SU-DHL-6 (cell line): ENCODE data around the gene CYP4F12.

Experiments used
- EZH2phosphoT487 ChIP-seq: fragments of 200-600 bp; sonication (generic), shearing (Covaris generic); conservative IDR thresholded peaks from 2 replicates; pipeline ENCODE4 v1.6.1; 2018; ENCODE audit warnings: mild to moderate bottlenecking, antibody characterized with exemption, low read length, moderate library complexity, mixed read lengths
- TF ChIP-seq, protein P1 (sequence below): fragments of 200-600 bp; sonication (generic); IDR thresholded peaks from one replicate; pipeline ENCODE4 v1.5.1; 2017; ENCODE audit warnings: antibody characterized with exemption, mild to moderate bottlenecking, low read length, moderate library complexity; ENCODE audit not compliant: insufficient read depth, poor library complexity, severe bottlenecking

DNA sequence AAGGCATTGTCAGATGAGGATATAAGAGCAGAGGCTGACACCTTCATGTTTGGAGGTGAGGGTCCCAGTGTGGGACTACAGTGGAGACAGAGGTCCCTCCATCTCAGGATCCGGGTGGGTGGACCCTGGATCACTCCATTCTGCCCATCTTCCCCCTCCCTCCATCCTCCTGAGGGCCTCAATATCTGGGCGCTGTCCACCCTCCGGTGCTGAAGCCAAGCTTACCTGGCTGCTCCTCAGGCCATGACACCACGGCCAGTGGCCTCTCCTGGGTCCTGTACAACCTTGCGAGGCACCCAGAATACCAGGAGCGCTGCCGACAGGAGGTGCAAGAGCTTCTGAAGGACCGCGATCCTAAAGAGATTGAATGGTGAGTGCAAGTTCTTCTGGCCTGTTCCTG, 11.9 kb downstream of the CYP4F12 start:
- TF ChIP-seq, protein P1, sequence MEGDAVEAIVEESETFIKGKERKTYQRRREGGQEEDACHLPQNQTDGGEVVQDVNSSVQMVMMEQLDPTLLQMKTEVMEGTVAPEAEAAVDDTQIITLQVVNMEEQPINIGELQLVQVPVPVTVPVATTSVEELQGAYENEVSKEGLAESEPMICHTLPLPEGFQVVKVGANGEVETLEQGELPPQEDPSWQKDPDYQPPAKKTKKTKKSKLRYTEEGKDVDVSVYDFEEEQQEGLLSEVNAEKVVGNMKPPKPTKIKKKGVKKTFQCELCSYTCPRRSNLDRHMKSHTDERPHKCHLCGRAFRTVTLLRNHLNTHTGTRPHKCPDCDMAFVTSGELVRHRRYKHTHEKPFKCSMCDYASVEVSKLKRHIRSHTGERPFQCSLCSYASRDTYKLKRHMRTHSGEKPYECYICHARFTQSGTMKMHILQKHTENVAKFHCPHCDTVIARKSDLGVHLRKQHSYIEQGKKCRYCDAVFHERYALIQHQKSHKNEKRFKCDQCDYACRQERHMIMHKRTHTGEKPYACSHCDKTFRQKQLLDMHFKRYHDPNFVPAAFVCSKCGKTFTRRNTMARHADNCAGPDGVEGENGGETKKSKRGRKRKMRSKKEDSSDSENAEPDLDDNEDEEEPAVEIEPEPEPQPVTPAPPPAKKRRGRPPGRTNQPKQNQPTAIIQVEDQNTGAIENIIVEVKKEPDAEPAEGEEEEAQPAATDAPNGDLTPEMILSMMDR: no peak
- no peak for TF ChIP-seq EZH2phosphoT487
